ENCODE measurements around the gene ENTPD3. TPM values are rescaled to one million over a fixed set of nuclear protein-coding genes. Genes with fewer than 3 reads are reported as not detected.

ENTPD3 gene, protein sequence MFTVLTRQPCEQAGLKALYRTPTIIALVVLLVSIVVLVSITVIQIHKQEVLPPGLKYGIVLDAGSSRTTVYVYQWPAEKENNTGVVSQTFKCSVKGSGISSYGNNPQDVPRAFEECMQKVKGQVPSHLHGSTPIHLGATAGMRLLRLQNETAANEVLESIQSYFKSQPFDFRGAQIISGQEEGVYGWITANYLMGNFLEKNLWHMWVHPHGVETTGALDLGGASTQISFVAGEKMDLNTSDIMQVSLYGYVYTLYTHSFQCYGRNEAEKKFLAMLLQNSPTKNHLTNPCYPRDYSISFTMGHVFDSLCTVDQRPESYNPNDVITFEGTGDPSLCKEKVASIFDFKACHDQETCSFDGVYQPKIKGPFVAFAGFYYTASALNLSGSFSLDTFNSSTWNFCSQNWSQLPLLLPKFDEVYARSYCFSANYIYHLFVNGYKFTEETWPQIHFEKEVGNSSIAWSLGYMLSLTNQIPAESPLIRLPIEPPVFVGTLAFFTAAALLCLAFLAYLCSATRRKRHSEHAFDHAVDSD
- total RNA-seq = 0.18 TPM in 1 of 2 replicates, not detected in the other

DNA sequence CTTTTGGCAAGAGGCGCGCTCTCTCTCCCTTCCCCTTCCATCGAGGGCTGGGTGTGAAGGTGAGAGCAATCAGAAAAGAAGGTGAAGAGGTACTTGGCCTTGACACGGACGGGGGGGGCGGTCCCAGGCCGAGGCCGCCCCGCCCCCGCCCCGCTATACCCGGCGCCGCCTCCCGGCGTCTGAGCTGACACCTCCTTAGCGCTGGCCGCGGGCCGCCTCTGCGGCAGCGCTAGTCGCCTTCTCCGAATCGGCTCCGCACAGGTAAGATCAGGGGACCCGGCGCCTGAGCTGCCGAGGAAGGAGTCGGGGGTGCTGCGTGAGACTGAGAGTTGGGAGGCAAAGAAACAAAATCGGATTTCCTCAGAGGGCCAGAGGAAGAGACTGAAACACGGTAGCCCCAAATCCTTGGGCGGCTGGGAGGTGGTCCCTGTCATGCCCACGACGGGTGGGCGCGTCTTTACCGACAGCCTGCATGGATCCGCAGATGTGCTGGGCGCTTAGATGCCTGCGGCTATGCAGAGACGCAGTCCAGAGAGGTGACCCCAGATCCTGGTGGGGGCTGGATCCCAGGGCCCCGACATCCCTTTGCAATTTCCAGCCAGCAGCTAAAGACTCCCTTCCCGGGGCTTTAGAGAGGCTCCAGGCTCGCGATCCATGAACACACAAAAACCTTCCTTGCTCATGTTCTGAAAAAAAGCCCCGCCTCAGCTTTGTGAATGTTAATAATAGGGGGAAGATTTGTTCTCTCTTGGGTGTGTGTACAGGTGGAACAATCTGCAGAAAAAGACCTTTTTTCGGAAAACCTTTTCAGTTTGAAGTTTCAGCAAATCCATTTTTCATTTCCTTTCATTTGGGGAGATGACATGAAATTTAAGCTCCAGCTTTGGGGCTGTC is at the start of gene ENTPD3:
TSS of gene ENTPD3 (plus strand) at position 184 of the 894 bp plus-strand sequence. CDS start 874 bp downstream, outside the sequence.

DNA sequence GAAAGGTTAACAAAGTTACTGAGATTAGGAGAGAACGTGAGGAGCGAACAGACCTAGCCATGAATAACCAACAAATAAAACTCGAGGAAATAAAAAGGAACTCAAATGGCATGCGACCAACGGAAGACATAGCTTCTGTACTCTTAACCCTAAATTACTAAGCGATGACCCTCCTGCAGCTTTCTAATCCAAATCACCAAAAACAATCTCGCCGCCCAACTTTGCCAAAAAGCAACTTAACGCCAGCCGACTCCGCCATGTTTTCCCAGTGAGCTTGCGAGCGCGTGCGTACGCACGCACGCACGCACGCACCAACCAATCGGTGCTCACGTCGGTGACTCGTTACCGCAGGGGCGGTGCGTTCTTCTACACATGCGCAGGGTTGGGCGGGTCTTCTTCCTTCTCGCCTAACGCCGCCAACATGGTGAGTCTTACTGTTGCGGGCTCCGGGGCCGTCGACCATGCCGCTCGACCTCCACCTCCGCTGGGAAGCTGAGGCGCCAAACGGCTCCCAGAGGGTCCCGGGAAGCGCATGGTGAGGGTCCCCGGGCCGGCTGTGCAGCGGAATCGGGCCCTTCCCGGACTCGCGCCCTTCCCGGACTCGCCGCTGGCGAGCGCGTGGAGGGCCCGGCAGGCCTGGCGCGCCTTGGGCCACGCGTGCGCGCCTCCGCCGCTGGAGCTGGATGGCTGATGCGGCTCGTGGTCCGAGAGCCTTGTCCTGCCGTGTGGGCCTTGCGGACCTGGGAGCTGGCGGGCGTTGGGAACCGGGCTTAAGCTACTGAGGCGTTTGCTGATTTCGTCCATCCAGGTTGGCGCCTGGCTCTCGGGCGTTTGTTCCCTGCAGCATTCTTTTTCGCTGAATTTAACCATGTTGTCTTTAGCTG is 70.2 kb downstream of the ENTPD3 start, which contains the start of gene RPL14:
TSS of gene RPL14 (plus strand) at position 400 of the 884 bp plus-strand sequence. CDS start at position 533, 133 bp downstream.

DNA sequence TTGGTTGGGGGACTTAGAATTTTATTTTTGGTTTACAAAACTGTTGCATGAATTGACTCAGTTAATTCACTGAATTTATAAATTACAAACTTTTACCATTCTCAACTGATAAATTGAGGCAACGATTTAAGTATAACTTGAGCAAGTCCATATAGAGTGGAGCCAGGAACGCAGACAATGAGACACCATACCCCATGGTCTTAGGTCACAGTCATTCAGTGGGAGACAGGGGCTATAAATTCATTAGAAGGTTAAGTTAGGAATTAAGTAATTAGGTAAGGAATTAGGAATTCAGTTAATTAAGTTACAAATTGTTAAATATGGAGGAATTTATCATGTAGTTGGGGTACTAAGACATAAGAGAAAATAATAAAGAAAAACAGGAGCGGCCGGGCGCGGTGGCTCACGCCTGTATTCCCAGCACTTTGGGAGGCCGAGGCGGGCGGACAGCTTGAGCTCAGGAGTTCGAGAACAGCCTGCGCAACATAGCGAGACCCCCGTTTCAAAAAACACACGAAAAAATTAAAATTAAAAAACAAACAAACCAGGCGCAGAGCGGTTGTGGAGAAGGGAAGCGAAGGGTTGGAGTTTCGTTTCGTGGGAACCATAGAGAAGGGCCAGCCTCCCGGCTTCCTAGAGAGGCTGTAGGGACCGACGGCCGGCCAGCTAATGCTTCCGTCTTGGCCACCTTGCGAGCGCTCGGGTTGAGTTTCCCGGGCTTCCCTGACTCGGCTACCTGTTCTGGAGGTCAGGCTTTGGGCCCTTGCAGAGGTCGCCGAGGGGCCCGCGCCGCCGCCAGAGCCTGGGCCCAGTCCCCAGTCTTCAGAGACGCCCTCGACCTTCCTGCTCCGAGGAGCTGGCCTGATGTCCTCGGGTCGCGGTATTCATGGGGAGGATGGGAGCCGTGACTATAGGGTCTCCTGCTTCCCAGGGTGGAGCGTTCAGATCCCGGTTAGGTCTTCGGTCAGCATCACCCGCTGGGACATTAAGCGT is 89.8 kb downstream of the ENTPD3 start, which contains the start of gene ZNF619:
TSS of gene ZNF619 (plus strand) at position 645 of the 993 bp plus-strand sequence. CDS start 858 bp downstream, outside the sequence.

Other genes with a start within 250 kb of the ENTPD3 start
- 14.4 and 22.9 TPM in 2 replicates for gene EIF1B, start 77.5 kb upstream of the ENTPD3 start, total RNA-seq
- gene RPL14, start 70.2 kb downstream of the ENTPD3 start, total RNA-seq = 368 and 376 TPM in 2 replicates
- gene ZNF619, start 89.9 kb downstream of the ENTPD3 start, total RNA-seq = 1.4 and 2.9 TPM in 2 replicates
- gene ZNF620, start 118.9 kb downstream of the ENTPD3 start, total RNA-seq = 0.72 and 1.9 TPM in 2 replicates
- 11.0 and 11.5 TPM in 2 replicates for gene ZNF621, start 137.8 kb downstream of the ENTPD3 start, total RNA-seq